Vagina (tissue), 2 donors: ENCODE measurements around the gene PRKAG2. TPM values are rescaled to one million over a fixed set of nuclear protein-coding genes. Genes with fewer than 3 reads are reported as not detected.

Experiments used
- DNase-seq, 2 donors: peaks; one replicate each; pipeline ENCODE4 v3.0.0-alpha.2; 2017; ENCODE audit errors: extremely low spot score in 2 of 2
- H3K27ac ChIP-seq: fragments of 200-600 bp; sonication (generic); one replicate; pipeline ENCODE4 v1.5.1; 2019
- H3K27me3 ChIP-seq: fragments of 200-600 bp; sonication (generic); one replicate; pipeline ENCODE4 v1.5.1; 2019
- H3K36me3 ChIP-seq, 2 donors: fragments of 200-600 bp; sonication (generic); one replicate each; pipeline ENCODE4 v1.5.1; 2017 to 2019
- H3K4me1 ChIP-seq: fragments of 200-600 bp; sonication (generic); one replicate; pipeline ENCODE4 v1.5.1; 2019
- H3K4me3 ChIP-seq, 2 donors: fragments of 200-600 bp; sonication (generic); 1 replicate in 1 of 2; 2 replicates in 1 of 2; pipeline ENCODE4 v1.5.1; 2016 to 2019
- H3K9me3 ChIP-seq: fragments of 200-600 bp; sonication (generic); one replicate; pipeline ENCODE4 v1.5.1; 2019
- CTCF ChIP-seq, 3 experiments: fragments of 450-650 bp in 2 of 3; fragments of 200-600 bp in 1 of 3; sonication (generic) in 1 of 3; IDR thresholded peaks; one replicate each; pipeline ENCODE4 v1.5.1; 2017 to 2019; ENCODE audit warnings: antibody characterized with exemption in 3 of 3, mild to moderate bottlenecking in 2 of 3, moderate library complexity in 2 of 3
- POLR2A ChIP-seq, 2 donors: fragments of 450-650 bp; IDR thresholded peaks; one replicate each; pipeline ENCODE4 v1.6.1; 2017; ENCODE audit warnings: antibody characterized with exemption in 2 of 2, mild to moderate bottlenecking in 2 of 2, moderate library complexity in 2 of 2
- POLR2AphosphoS5 ChIP-seq, 2 donors: sonication (generic); formaldehyde crosslinking; IDR thresholded peaks; one replicate each; pipeline ENCODE4 v1.9.0; 2017; ENCODE audit warnings: antibody characterized with exemption in 2 of 2, mild to moderate bottlenecking in 2 of 2, low read depth in 1 of 2; ENCODE audit not compliant: insufficient read depth in 1 of 2
- intact Hi-C: fragments of 100-400 bp; cut with DNase I; formaldehyde crosslinking; loops from one replicate; pipeline ENCODE4 v1.15.1; 2023
- total RNA-seq: library from RNA; depleted of rRNA; stranded (reverse); fragments of >200 nt; gene quantifications from one replicate; pipeline ENCODE4 v1.2.3, GENCODE V29; 2016

Gene PRKAG2
- total RNA-seq, 1 donor from 2014 or later: 25.0 TPM

- Histone ChIP-seq H3K36me3 (no peaks in the 10 kb centered on the region), H3K27ac (no peak overlapping the region), H3K4me3 (no peak overlapping the region), H3K9me3 (no peaks in the 10 kb centered on the region), H3K4me1 (no peaks in the 10 kb centered on the region), H3K27me3 (no peaks in the 10 kb centered on the region)
- no peak for DNase-seq
- TF ChIP-seq POLR2AphosphoS5 (IDR thresholded peaks at IDR 0.05; ENCODE audit: insufficient read depth in 1 of 2, low read depth in 1 of 2) (no peak), POLR2A (IDR thresholded peaks at IDR 0.05) (no peak), CTCF (IDR thresholded peaks at IDR 0.05) (no peak)
- intact Hi-C loops: loop anchor here (10.0 kb wide), 1 partner anchor 161 kb away; no protein-coding TSS in a partner anchor
These were observed 103.1 kb downstream of the PRKAG2 start for GRCh38 chr7:151773797-151774196.

GRCh38 chr7:151770232-151770631 lies 106.7 kb downstream of the PRKAG2 start:
- no peak for DNase-seq
- intact Hi-C loops: loop anchor here (10.0 kb wide), 1 partner anchor 165 kb away; no protein-coding TSS in a partner anchor
- H3K9me3 ChIP-seq: no peaks in the 10 kb centered on the region
- no peaks in the 10 kb centered on the region for H3K4me1 ChIP-seq
- H3K36me3 ChIP-seq: no peaks in the 10 kb centered on the region
- no peak overlapping the region for H3K27ac ChIP-seq
- no peaks in the 10 kb centered on the region for H3K27me3 ChIP-seq
- TF ChIP-seq CTCF (IDR thresholded peaks at IDR 0.05): no peak
- no peak for TF ChIP-seq POLR2A (IDR thresholded peaks at IDR 0.05)
- no peak for TF ChIP-seq POLR2AphosphoS5 (IDR thresholded peaks at IDR 0.05; ENCODE audit: insufficient read depth in 1 of 2, low read depth in 1 of 2)
- no peak overlapping the region for H3K4me3 ChIP-seq

- no peaks in the 10 kb centered on the region for H3K4me1 ChIP-seq
- no peaks in the 10 kb centered on the region for H3K27me3 ChIP-seq
- intact Hi-C loops: no loop called here
- H3K9me3 ChIP-seq: no peaks in the 10 kb centered on the region
- H3K27ac ChIP-seq: no peak overlapping the region
- no peaks in the 10 kb centered on the region for H3K36me3 ChIP-seq
- H3K4me3 ChIP-seq: no peak overlapping the region
- no peak for DNase-seq
- no peak for TF ChIP-seq POLR2A (IDR thresholded peaks at IDR 0.05)
- no peak for TF ChIP-seq POLR2AphosphoS5 (IDR thresholded peaks at IDR 0.05; ENCODE audit: insufficient read depth in 1 of 2, low read depth in 1 of 2)
- TF ChIP-seq CTCF (IDR thresholded peaks at IDR 0.05): no peak
These were observed 107.6 kb downstream of the PRKAG2 start for GRCh38 chr7:151769188-151769821.

- Histone ChIP-seq H3K27me3 (no peaks in the 10 kb centered on the region), H3K4me3 (no peak overlapping the region), H3K27ac (no peak overlapping the region), H3K4me1 (no peaks in the 10 kb centered on the region), H3K9me3 (no peaks in the 10 kb centered on the region), H3K36me3 (no peaks in the 10 kb centered on the region)
- no peak for TF ChIP-seq POLR2AphosphoS5 (IDR thresholded peaks at IDR 0.05; ENCODE audit: insufficient read depth in 1 of 2, low read depth in 1 of 2)
- no peak for TF ChIP-seq POLR2A (IDR thresholded peaks at IDR 0.05)
- no peak for TF ChIP-seq CTCF (IDR thresholded peaks at IDR 0.05)
- intact Hi-C loops: no loop called here
- DNase-seq: no peak
These were observed 108.1 kb downstream of the PRKAG2 start for GRCh38 chr7:151768805-151769187.

GRCh38 chr7:151767557-151767956 lies 109.4 kb downstream of the PRKAG2 start:
- H3K4me3 ChIP-seq: no peak overlapping the region
- H3K27me3 ChIP-seq: no peaks in the 10 kb centered on the region
- TF ChIP-seq POLR2AphosphoS5 (IDR thresholded peaks at IDR 0.05; ENCODE audit: insufficient read depth in 1 of 2, low read depth in 1 of 2) (no peak), POLR2A (IDR thresholded peaks at IDR 0.05) (no peak), CTCF (IDR thresholded peaks at IDR 0.05) (no peak)
- H3K4me1 ChIP-seq: no peaks in the 10 kb centered on the region
- intact Hi-C loops: no loop called here
- H3K27ac ChIP-seq: no peak overlapping the region
- H3K9me3 ChIP-seq: no peaks in the 10 kb centered on the region
- H3K36me3 ChIP-seq: no peaks in the 10 kb centered on the region
- DNase-seq: no peak
